Activated naive CD4-positive, alpha-beta T cell treated with anti-CD3 and anti-CD28 coated beads, Interleukin-2, amount 50 U/mL, for 72 hours (primary cell): ENCODE data around the gene SUPV3L1. TPM values are rescaled to one million over a fixed set of nuclear protein-coding genes. Genes with fewer than 3 reads are reported as not detected.
A peak's percentile ranks its signal among the peaks of the same experiment; 100 is the strongest.

Source experiments
- ATAC-seq, 2 donors: fragments of 150-1000 bp; cut with Tn5 transposase; 2 replicates each; pipeline ENCODE4 v1.10.0; 2021; ENCODE audit warnings: mild to moderate bottlenecking in 2 of 2, moderate library complexity in 2 of 2
- DNase-seq, 2 donors: peaks; one replicate each; pipeline ENCODE4 v3.0.0; 2021 to 2022; ENCODE audit warnings: low spot score in 2 of 2
- H3K27ac Mint-ChIP-seq, 2 donors: one replicate each; pipeline ENCODE4 v1.8.0; 2022; ENCODE audit warnings: mild to moderate bottlenecking in 2 of 2, mixed read lengths in 2 of 2
- H3K36me3 Mint-ChIP-seq, 2 donors: one replicate each; pipeline ENCODE4 v1.8.0; 2022; ENCODE audit warnings: mixed read lengths in 2 of 2
- H3K9me3 Mint-ChIP-seq, 2 donors: one replicate each; pipeline ENCODE4 v1.8.0; 2022; ENCODE audit warnings: mixed read lengths in 2 of 2
- total RNA-seq, 2 donors: library from RNA; stranded (reverse); gene quantifications; one replicate each; pipeline ENCODE4 v1.2.3, GENCODE V29; 2022

SUPV3L1 gene
- total RNA-seq, 2 donors from 2014 or later = 44.4 to 45.9 TPM

DNA sequence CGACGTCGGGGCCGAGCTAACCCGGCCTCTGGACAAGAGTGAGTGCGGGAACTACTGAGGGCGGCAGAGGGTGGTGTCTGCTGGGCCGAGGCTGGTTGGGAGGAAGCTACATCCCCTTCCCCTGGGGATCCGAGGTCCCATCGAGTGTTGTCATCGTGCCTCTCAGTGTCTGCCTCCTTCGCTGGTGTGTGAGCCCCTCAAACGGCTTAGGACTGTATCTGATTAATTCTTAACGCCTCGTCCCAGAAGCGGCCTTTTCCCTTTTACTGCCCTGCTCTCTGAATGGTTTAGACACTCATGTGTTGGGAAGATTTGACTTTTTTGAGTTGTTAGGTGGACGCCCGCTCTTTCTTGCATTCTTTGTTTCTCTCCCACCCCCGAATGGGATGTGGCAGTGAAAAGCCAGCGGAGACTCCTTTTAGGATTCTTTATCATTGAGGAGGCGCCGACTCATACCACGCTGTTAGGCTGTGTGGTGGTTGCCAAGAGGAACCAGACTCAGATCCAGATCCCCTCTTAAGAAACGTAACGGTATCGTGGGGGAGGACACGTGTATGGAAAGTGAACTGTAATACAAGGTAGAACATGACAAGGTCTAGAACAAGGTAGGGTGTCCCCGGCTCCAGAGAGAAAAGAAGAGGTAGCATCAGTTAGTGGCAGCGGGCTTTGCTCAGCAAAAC is 631 bp downstream of the SUPV3L1 start:
- Mint-ChIP-seq H3K9me3 (no peaks in the 10 kb centered on the region), H3K36me3 (peaks cover 8% of the 10 kb centered on the region in 2 donors), H3K27ac (peak overlapping the region; percentile 97 to 100)
- DNase-seq (peak in 1 of 2 donors; percentile 28), ATAC-seq (peak; percentile 49 to 63)

- DNase-seq (no peak), ATAC-seq (no peak)
- no peaks in the 10 kb centered on the region for H3K9me3 Mint-ChIP-seq
- peak overlapping the region; percentile 97 to 100 for H3K27ac Mint-ChIP-seq
- peaks cover 8% of the 10 kb centered on the region in 2 donors for H3K36me3 Mint-ChIP-seq
Measured at GRCh38 chr10:69181433-69181832, 1.4 kb downstream of the SUPV3L1 start.

- ATAC-seq (no peak), DNase-seq (no peak)
- Mint-ChIP-seq H3K36me3 (peaks cover 8% of the 10 kb centered on the region in 2 donors), H3K27ac (no peak overlapping the region), H3K9me3 (no peaks in the 10 kb centered on the region)
Measured at GRCh38 chr10:69182005-69182404, 2.0 kb downstream of the SUPV3L1 start.

- Mint-ChIP-seq H3K9me3 (no peaks in the 10 kb centered on the region), H3K36me3 (peaks cover 5% of the 10 kb centered on the region in 2 donors), H3K27ac (peak overlapping the region; percentile 20 to 51)
- DNase-seq (no peak), ATAC-seq (no peak)
Measured at GRCh38 chr10:69186524-69186923, 6.5 kb downstream of the SUPV3L1 start.

- peak overlapping the region in 1 of 2 donors; percentile 0 for H3K27ac Mint-ChIP-seq
- no peaks in the 10 kb centered on the region for H3K36me3 Mint-ChIP-seq
- ATAC-seq (peak; percentile 21 to 59), DNase-seq (no peak)
- H3K9me3 Mint-ChIP-seq = no peaks in the 10 kb centered on the region
Measured at GRCh38 chr10:69201045-69201444, 21.0 kb downstream of the SUPV3L1 start.

DNA sequence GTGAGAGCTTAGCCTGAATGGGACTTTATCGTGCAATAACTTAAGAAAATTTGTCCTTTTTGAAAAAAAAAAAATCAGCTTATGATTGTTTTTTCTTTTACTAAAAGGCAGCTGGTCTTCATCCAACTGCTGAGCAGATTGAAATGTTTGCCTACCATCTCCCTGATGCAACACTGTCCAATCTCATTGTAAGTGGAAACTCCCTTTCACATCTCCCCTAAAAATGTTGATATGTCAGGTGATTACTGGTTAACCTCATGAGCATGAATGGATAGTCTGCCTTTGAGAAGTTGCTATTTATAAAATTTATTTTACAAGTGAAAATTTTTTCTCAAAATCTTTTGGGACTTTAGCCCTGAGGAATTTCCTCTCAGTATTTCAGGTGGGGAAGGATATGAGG is 22.3 kb downstream of the SUPV3L1 start:
- Mint-ChIP-seq H3K36me3 (no peaks in the 10 kb centered on the region), H3K27ac (peak overlapping the region in 1 of 2 donors; percentile 73), H3K9me3 (no peaks in the 10 kb centered on the region)
- DNase-seq (no peak), ATAC-seq (peak; percentile 51)

DNA sequence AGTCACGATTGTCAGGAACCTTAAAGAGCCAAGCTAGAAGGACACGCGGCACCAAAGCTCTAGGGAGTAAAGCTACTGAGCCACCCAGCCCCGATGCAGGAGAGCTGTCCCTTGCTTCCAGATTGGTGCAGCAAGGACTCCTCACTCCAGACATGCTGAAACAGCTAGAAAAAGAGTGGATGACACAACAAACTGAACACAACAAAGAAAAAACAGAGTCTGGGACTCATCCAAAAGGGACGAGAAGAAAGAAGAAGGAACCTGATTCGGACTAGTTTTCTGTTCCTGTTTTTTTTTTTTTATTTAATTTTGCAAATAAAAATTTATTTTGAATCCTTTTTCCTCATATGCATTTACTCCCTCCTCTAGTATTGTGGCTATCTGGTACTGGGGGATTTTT is 28.7 kb downstream of the SUPV3L1 start:
- H3K36me3 Mint-ChIP-seq = peaks cover 7 to 11% of the 10 kb centered on the region in 2 donors
- no peaks in the 10 kb centered on the region for H3K9me3 Mint-ChIP-seq
- DNase-seq = no peak
- ATAC-seq = no peak
- no peak overlapping the region for H3K27ac Mint-ChIP-seq

- Mint-ChIP-seq H3K27ac (peak overlapping the region in 1 of 2 donors; percentile 51), H3K36me3 (peaks cover 7 to 11% of the 10 kb centered on the region in 2 donors), H3K9me3 (no peaks in the 10 kb centered on the region)
- DNase-seq (no peak), ATAC-seq (peak in 1 of 2 donors; percentile 58)
Measured at GRCh38 chr10:69209787-69210484, 29.9 kb downstream of the SUPV3L1 start.

DNA sequence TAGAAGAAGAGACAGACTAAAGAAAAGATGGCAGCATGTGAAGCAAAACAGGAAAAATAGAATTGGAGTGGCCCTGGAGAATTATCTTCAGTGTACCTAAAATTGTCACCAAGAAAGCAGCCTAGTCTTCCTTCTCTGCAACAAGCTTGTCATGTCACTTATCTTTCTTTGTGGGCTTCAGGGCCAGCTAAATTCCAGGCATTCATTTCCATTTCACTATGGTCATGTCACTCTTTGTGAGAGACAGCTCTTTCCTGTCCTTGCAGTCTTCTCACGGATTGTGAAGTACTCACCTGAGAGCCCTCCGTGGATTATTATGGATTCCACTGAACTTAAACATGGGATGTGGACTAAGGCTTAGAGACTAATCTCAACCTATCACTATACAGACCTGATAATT is 31.1 kb downstream of the SUPV3L1 start:
- Mint-ChIP-seq H3K36me3 (peaks cover 7 to 11% of the 10 kb centered on the region in 2 donors), H3K27ac (peak overlapping the region in 1 of 2 donors; percentile 17), H3K9me3 (no peaks in the 10 kb centered on the region)
- DNase-seq (no peak), ATAC-seq (no peak)

DNA sequence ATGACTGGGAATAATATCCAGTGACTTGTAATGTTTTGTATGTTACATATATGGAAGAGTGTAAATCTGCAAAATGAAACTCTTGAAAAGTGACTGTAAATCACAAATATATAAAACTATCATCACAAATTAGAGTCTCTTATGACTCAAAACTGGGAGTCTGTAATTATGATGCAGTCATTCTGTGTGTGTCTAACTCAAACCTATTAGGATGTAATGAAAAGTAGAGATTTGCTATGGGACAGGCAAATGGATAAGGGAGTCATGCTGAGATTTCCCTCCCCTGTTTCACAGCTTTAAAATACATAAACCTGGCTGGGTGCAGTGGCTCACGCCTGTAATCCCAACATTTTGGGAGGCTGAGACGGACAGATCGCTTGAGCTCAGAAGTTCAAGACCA is 31.5 kb downstream of the SUPV3L1 start:
- H3K9me3 Mint-ChIP-seq = no peaks in the 10 kb centered on the region
- H3K27ac Mint-ChIP-seq = no peak overlapping the region
- no peak for ATAC-seq
- H3K36me3 Mint-ChIP-seq = peaks cover 7 to 11% of the 10 kb centered on the region in 2 donors
- DNase-seq = no peak

- Mint-ChIP-seq H3K27ac (no peak overlapping the region), H3K36me3 (no peaks in the 10 kb centered on the region), H3K9me3 (no peaks in the 10 kb centered on the region)
- DNase-seq (no peak), ATAC-seq (peak in 1 of 2 donors; percentile 6)
Measured at GRCh38 chr10:69213591-69214311, 33.7 kb downstream of the SUPV3L1 start.

DNA sequence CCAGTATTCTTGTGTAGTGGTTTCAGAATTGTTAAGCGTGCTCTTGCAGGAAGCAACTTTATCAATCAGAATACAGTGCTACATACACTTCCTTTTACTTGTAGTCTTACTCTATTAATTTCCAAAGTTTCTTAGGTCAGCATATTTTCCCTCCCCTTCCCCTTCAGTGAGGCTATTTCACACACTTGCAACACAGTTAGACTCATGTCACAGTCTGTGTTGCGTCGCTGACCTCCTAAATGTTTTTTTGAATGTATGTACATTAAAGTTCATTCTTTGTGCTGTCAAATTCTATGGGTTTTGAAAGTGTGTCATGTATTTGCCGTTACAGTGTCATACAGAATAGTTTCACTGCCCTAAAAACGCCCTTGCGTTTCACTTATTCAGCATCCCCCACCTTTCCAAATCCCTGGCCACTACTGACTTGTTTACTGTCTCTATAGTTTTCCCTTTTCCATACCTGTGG is 34.7 kb downstream of the SUPV3L1 start:
- H3K9me3 Mint-ChIP-seq = no peaks in the 10 kb centered on the region
- no peaks in the 10 kb centered on the region for H3K36me3 Mint-ChIP-seq
- peak; percentile 36 to 42 for ATAC-seq
- no peak for DNase-seq
- H3K27ac Mint-ChIP-seq = peak overlapping the region in 1 of 2 donors; percentile 52

GRCh38 chr10:69215405-69216171 is 35.6 kb downstream of the SUPV3L1 start:
- no peak for DNase-seq
- H3K27ac Mint-ChIP-seq = peak overlapping the region in 1 of 2 donors; percentile 52
- peak; percentile 73 to 86 for ATAC-seq
- H3K36me3 Mint-ChIP-seq = no peaks in the 10 kb centered on the region
- no peaks in the 10 kb centered on the region for H3K9me3 Mint-ChIP-seq

- DNase-seq (no peak), ATAC-seq (no peak)
- no peak overlapping the region for H3K27ac Mint-ChIP-seq
- no peaks in the 10 kb centered on the region for H3K36me3 Mint-ChIP-seq
- no peaks in the 10 kb centered on the region for H3K9me3 Mint-ChIP-seq
Measured at GRCh38 chr10:69216577-69217118, 36.6 kb downstream of the SUPV3L1 start.

DNA sequence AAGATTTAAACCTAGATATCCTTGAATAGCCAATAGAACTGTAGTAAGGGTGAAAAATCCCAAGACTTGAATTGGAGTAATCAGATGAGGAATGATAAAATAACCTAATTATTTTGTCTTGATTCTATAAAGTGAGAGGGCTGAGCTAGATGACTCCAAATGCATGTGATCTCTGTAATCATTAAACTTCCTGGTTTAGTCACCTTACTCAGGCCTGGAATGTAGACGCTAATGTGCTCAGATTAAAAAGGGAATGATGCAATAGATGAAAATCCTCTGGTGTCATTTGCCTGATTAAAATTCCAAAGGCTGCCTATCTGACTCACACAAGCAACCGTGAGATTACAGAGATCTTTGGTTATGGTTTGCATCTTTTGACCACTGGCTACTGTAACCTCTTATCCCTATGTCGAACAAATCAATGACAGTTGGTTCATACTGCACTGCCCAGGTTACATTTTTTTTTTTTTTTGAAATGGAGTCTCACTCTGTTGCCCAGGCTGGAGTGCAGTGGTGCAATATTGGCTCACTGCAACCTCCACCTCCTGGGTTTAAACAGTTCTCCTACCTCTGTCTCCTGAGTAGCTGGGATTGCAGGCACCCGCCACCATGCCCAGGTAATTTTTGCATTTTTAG is 37.2 kb downstream of the SUPV3L1 start:
- ATAC-seq = no peak
- no peaks in the 10 kb centered on the region for H3K36me3 Mint-ChIP-seq
- H3K9me3 Mint-ChIP-seq = no peaks in the 10 kb centered on the region
- no peak overlapping the region for H3K27ac Mint-ChIP-seq
- no peak for DNase-seq

DNA sequence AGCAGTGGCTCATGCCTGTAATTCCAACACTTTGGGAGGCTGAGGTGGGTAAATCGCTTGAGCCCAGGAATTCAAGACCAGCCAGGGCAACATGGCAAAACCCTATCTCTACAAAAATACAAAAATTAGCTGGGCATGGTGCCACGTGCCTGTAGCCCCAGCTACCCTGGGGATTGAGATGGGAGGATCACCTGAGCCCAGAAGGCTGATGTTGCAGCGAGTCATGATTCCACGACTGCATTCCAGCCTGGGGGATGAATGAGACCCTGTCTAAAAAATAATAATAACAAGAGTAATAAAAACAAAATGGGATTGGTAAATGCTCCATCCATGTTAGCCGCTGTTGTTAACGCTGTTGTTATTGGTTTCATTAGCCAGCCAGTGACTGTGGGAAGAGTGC is 38.8 kb downstream of the SUPV3L1 start:
- H3K27ac Mint-ChIP-seq = no peak overlapping the region
- no peaks in the 10 kb centered on the region for H3K36me3 Mint-ChIP-seq
- DNase-seq (no peak), ATAC-seq (no peak)
- H3K9me3 Mint-ChIP-seq = no peaks in the 10 kb centered on the region
